Mesothelial cell of epicardium (in vitro differentiated cells): ENCODE data around the gene RXFP2. TPM values are rescaled to one million over a fixed set of nuclear protein-coding genes. Genes with fewer than 3 reads are reported as not detected.

Experiments
- DNase-seq, 2 experiments: peaks; one replicate each; pipeline ENCODE4 v3.0.0; 2021; ENCODE audit warnings: low spot score in 2 of 2; ENCODE audit not compliant: unreplicated experiment in 2 of 2
- H3K27ac Mint-ChIP-seq: 2 replicates; pipeline ENCODE4 v1.8.0; 2021; ENCODE audit warnings: mixed read lengths
- H3K27me3 Mint-ChIP-seq: 2 replicates; pipeline ENCODE4 v1.8.0; 2021; ENCODE audit warnings: low read depth, mixed read lengths
- H3K36me3 Mint-ChIP-seq: 2 replicates; pipeline ENCODE4 v1.8.0; 2021; ENCODE audit warnings: mixed read lengths
- H3K4me1 Mint-ChIP-seq: 2 replicates; pipeline ENCODE4 v1.8.0; 2021; ENCODE audit warnings: mixed read lengths
- H3K4me3 Mint-ChIP-seq: 2 replicates; pipeline ENCODE4 v1.8.0; 2021; ENCODE audit warnings: mild to moderate bottlenecking, moderate library complexity, mixed read lengths
- H3K9me3 Mint-ChIP-seq: 2 replicates; pipeline ENCODE4 v1.8.0; 2021; ENCODE audit warnings: mixed read lengths
- total RNA-seq: library from RNA; stranded (reverse); gene quantifications from 3 replicates; pipeline ENCODE4 v1.2.1, GENCODE V29; 2021
- TF ChIP-seq, protein P1 (sequence below): fragments of 200-600 bp; sonication (generic); IDR thresholded peaks from one replicate; pipeline ENCODE4 v1.5.0; 2021; ENCODE audit warnings: antibody characterized with exemption; ENCODE audit not compliant: unreplicated experiment

RXFP2 gene
- total RNA-seq, 1 donor from 2014 or later: 0.45 TPM

DNA sequence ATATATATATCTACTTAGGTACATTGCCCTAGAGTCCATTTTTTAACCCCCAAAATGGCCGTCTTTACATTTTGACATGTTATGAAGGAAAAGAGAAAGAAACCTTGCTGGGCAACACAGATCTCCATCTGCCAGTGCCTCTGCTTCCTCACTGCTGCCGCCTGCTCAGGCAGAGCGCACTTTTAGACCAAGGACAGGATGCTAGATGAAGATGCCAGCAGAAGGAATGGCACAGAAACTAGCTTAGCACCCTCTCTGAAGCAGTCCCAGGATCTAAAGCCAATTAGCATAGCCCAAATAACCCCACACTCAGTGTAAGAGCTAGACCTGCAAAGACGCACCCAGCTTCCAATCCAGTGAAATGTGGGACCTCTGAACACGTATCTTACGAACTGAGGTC lies 111.9 kb downstream of the RXFP2 start:
- H3K36me3 Mint-ChIP-seq: no peaks in the 10 kb centered on the region
- no peaks in the 10 kb centered on the region for H3K9me3 Mint-ChIP-seq
- TF ChIP-seq, protein P1, sequence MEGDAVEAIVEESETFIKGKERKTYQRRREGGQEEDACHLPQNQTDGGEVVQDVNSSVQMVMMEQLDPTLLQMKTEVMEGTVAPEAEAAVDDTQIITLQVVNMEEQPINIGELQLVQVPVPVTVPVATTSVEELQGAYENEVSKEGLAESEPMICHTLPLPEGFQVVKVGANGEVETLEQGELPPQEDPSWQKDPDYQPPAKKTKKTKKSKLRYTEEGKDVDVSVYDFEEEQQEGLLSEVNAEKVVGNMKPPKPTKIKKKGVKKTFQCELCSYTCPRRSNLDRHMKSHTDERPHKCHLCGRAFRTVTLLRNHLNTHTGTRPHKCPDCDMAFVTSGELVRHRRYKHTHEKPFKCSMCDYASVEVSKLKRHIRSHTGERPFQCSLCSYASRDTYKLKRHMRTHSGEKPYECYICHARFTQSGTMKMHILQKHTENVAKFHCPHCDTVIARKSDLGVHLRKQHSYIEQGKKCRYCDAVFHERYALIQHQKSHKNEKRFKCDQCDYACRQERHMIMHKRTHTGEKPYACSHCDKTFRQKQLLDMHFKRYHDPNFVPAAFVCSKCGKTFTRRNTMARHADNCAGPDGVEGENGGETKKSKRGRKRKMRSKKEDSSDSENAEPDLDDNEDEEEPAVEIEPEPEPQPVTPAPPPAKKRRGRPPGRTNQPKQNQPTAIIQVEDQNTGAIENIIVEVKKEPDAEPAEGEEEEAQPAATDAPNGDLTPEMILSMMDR: no peak
- no peak overlapping the region for H3K27ac Mint-ChIP-seq
- no peak for DNase-seq
- H3K4me3 Mint-ChIP-seq: no peak overlapping the region
- H3K27me3 Mint-ChIP-seq: peaks cover 54% of the 10 kb centered on the region
- H3K4me1 Mint-ChIP-seq: no peaks in the 10 kb centered on the region
